GM23338 (cell line): Measurements from ENCODE around the gene HES4. TPM values are rescaled to one million over a fixed set of nuclear protein-coding genes. Genes with fewer than 3 reads are reported as not detected.
A peak's percentile ranks its signal among the peaks of the same experiment; 100 is the strongest.
"Not testable (repeated sequence)": the region's sequence is repeated elsewhere in the genome, so short reads cannot be mapped to it uniquely, and the experiment has no call there.

Source experiments
- ATAC-seq: fragments of 200-7000 bp; cut with Tn5 transposase; 3 replicates; pipeline ENCODE4 v1.9.1; 2020
- DNase-seq: peaks from one replicate; pipeline ENCODE4 v3.0.0-alpha.2; 2015; ENCODE audit warnings: low spot score
- H2AFZ ChIP-seq: fragments of 200-600 bp; sonication (generic); 2 replicates; pipeline ENCODE4 v1.8.0; 2016; ENCODE audit warnings: antibody characterized with exemption, mild to moderate bottlenecking, moderate library complexity
- H3F3A ChIP-seq: fragments of 200-600 bp; sonication (generic); replicated peaks from 2 replicates; pipeline ENCODE4 v1.8.0; 2017; ENCODE audit warnings: antibody characterized with exemption, mixed run types, low read depth
- H3K27ac ChIP-seq: fragments of 200-600 bp; sonication (generic); 2 replicates; pipeline ENCODE4 v1.6.1; 2016; ENCODE audit warnings: low read depth
- H3K27me3 ChIP-seq: fragments of 200-600 bp; sonication (generic); 2 replicates; pipeline ENCODE4 v1.8.0; 2016; ENCODE audit warnings: mild to moderate bottlenecking, mixed run types, moderate library complexity; ENCODE audit not compliant: insufficient read depth
- H3K36me3 ChIP-seq: fragments of 200-600 bp; sonication (generic); 2 replicates; pipeline ENCODE4 v1.8.0; 2016; ENCODE audit warnings: mild to moderate bottlenecking; ENCODE audit not compliant: insufficient read depth
- H3K4me1 ChIP-seq: fragments of 200-600 bp; sonication (generic); 2 replicates; pipeline ENCODE4 v1.8.0; 2016; ENCODE audit warnings: mild to moderate bottlenecking, moderate library complexity; ENCODE audit not compliant: insufficient read depth
- H3K4me2 ChIP-seq: fragments of 200-600 bp; sonication (generic); 2 replicates; pipeline ENCODE4 v1.7.1; 2017; ENCODE audit warnings: mixed run types
- H3K4me3 ChIP-seq: fragments of 200-600 bp; sonication (generic); 2 replicates; pipeline ENCODE4 v1.6.1; 2016; ENCODE audit warnings: mixed run types
- H3K79me2 ChIP-seq: fragments of 200-600 bp; sonication (generic); replicated peaks from 2 replicates; pipeline ENCODE4 v1.8.0; 2017; ENCODE audit warnings: mild to moderate bottlenecking; ENCODE audit not compliant: insufficient read depth
- H3K9me2 ChIP-seq: fragments of 200-600 bp; sonication (generic); 2 replicates; pipeline ENCODE4 v1.8.0; 2017; ENCODE audit not compliant: insufficient read depth
- H4K20me1 ChIP-seq: fragments of 200-600 bp; sonication (generic); replicated peaks from 2 replicates; pipeline ENCODE4 v1.8.0; 2017; ENCODE audit warnings: mild to moderate bottlenecking; ENCODE audit not compliant: insufficient read depth
- H3K27ac Mint-ChIP-seq: 2 replicates; pipeline ENCODE4 v1.8.0; 2020; ENCODE audit warnings: inconsistent platforms, mild to moderate bottlenecking, moderate library complexity, mixed read lengths
- H3K27me3 Mint-ChIP-seq: 3 replicates; pipeline ENCODE4 v1.8.0; 2022; ENCODE audit warnings: low read depth, mild to moderate bottlenecking, moderate library complexity, mixed read lengths, inconsistent platforms; ENCODE audit not compliant: insufficient read depth, poor library complexity
- H3K36me3 Mint-ChIP-seq: 3 replicates; pipeline ENCODE4 v1.8.0; 2021; ENCODE audit warnings: low read depth, mild to moderate bottlenecking, inconsistent platforms, moderate library complexity, mixed read lengths
- H3K4me1 Mint-ChIP-seq: 3 replicates; pipeline ENCODE4 v1.8.0; 2020; ENCODE audit warnings: mild to moderate bottlenecking, inconsistent platforms, mixed read lengths
- H3K4me3 Mint-ChIP-seq: 3 replicates; pipeline ENCODE4 v1.8.0; 2021; ENCODE audit warnings: moderate library complexity, mild to moderate bottlenecking, inconsistent platforms, mixed read lengths
- H3K9me3 Mint-ChIP-seq: 3 replicates; pipeline ENCODE4 v1.8.0; 2020; ENCODE audit warnings: moderate library complexity, mild to moderate bottlenecking, inconsistent platforms, mixed read lengths
- CREB1 ChIP-seq: fragments of 250-450 bp; sonication (Bioruptor Pico); IDR thresholded peaks from 2 replicates; pipeline ENCODE4 v1.5.0; 2020; ENCODE audit warnings: low read depth, mild to moderate bottlenecking, moderate library complexity
- CTCF ChIP-seq, 2 experiments: fragments of 200-600 bp in 1 of 2; sonication (generic) in 1 of 2; conservative IDR thresholded peaks; 2 replicates each; pipeline versions ENCODE4 v1.5.1 to v1.6.1; 2016 to 2017; ENCODE audit warnings: antibody characterized with exemption in 2 of 2, low read depth in 2 of 2, mild to moderate bottlenecking in 2 of 2, moderate library complexity in 1 of 2
- ETS1 ChIP-seq: IDR thresholded peaks from 2 replicates; pipeline ENCODE4 v1.6.1; 2016; ENCODE audit warnings: antibody characterized with exemption
- EZH2 ChIP-seq: fragments of 200-600 bp; sonication (generic); IDR thresholded peaks from one replicate; pipeline ENCODE4 v1.8.0; 2017; ENCODE audit warnings: antibody characterized with exemption, mild to moderate bottlenecking, low read depth; ENCODE audit not compliant: unreplicated experiment
- EZH2phosphoT487 ChIP-seq: fragments of 200-600 bp; sonication (generic); IDR thresholded peaks from one replicate; pipeline ENCODE4 v1.8.1; 2018; ENCODE audit warnings: antibody characterized with exemption; ENCODE audit not compliant: unreplicated experiment
- JUNB ChIP-seq: IDR thresholded peaks from one replicate; pipeline ENCODE4 v1.6.1; 2016; ENCODE audit warnings: antibody characterized with exemption; ENCODE audit not compliant: unreplicated experiment
- NANOG ChIP-seq: IDR thresholded peaks from 2 replicates; pipeline ENCODE4 v1.6.1; 2016; ENCODE audit warnings: antibody characterized with exemption, borderline replicate concordance
- POLR2AphosphoS5 ChIP-seq: IDR thresholded peaks from 2 replicates; pipeline ENCODE4 v1.6.1; 2016; ENCODE audit warnings: antibody characterized with exemption, low read depth
- STAT1 ChIP-seq: IDR thresholded peaks from one replicate; pipeline ENCODE4 v1.6.1; 2016; ENCODE audit warnings: antibody characterized with exemption; ENCODE audit not compliant: unreplicated experiment
- ZNF114 ChIP-seq: fragments of 250-450 bp; sonication (Bioruptor Pico); IDR thresholded peaks from 2 replicates; pipeline ENCODE4 v1.5.0; 2020; ENCODE audit warnings: mild to moderate bottlenecking, moderate library complexity
- ZNF331 ChIP-seq: fragments of 250-450 bp; sonication (Bioruptor Pico); IDR thresholded peaks from 2 replicates; pipeline ENCODE4 v1.5.0; 2020; ENCODE audit warnings: low read depth, mild to moderate bottlenecking, moderate library complexity
- ZNF462 ChIP-seq: fragments of 250-450 bp; sonication (Bioruptor Pico); IDR thresholded peaks from 2 replicates; pipeline ENCODE4 v1.5.0; 2020; ENCODE audit warnings: mild to moderate bottlenecking, moderate library complexity
- polyA plus RNA-seq: library from polyadenylated mRNA; unstranded; fragments of >200 nt; fragmentation: Nextera tagmentation; extraction: Ambion mirVana; gene quantifications from 2 replicates; pipeline ENCODE4 v1.2.1, GENCODE V29; 2016
- total RNA-seq: library from RNA; depleted of rRNA; stranded (reverse); fragments of >200 nt; shearing (Covaris generic); gene quantifications from 2 replicates; pipeline ENCODE4 v1.2.3, GENCODE V29; 2014

HES4 gene
- total and polyA plus RNA-seq, 2 experiments from 2014 or later, result 2.3 to 6.7 TPM

GRCh38 chr1:1012736-1013104, 12.8 kb upstream of the HES4 start:
- not testable (repeated sequence) for H3K79me2 ChIP-seq, H4K20me1 ChIP-seq, DNase-seq, H3K36me3 Mint-ChIP-seq, H3K36me3 ChIP-seq, H3F3A ChIP-seq, H3K9me3 Mint-ChIP-seq, H3K9me2 ChIP-seq, ATAC-seq
- Mint-ChIP-seq H3K4me1 (peaks cover 23% of the 10 kb centered on the region; the same call in 2 of the 3 replicates), H3K27me3 (peaks cover 36% of the 10 kb centered on the region), H3K27ac (peak overlapping the region; percentile 92), H3K4me3 (peak overlapping the region; percentile 82)
- Histone ChIP-seq H3K27ac (peak overlapping the region; percentile 63), H3K4me3 (peak overlapping the region; percentile 76), H3K4me1 (peaks cover 20% of the 10 kb centered on the region), H3K27me3 (peaks cover 31% of the 10 kb centered on the region; the same call in 1 of the 2 replicates), H2AFZ (peak overlapping the region; percentile 43), H3K4me2 (peak overlapping the region; percentile 60)

GRCh38 chr1:1011396-1011949, 11.6 kb upstream of the HES4 start:
- no peaks in the 10 kb centered on the region for H3K9me2 ChIP-seq
- Mint-ChIP-seq H3K27me3 (peaks cover 33% of the 10 kb centered on the region), H3K4me1 (peaks cover 22% of the 10 kb centered on the region; the same call in 2 of the 3 replicates), H3K36me3 (no peaks in the 10 kb centered on the region), H3K9me3 (peaks cover 3% of the 10 kb centered on the region; the same call in 1 of the 3 replicates), H3K4me3 (no peak overlapping the region), H3K27ac (no peak overlapping the region)
- no peak overlapping the region for H3K27ac ChIP-seq
- H4K20me1 ChIP-seq, result no peaks in the 10 kb centered on the region; the same call in 1 of the 2 replicates
- H3K4me1 ChIP-seq, result peaks cover 20% of the 10 kb centered on the region
- no peaks in the 10 kb centered on the region for H3K79me2 ChIP-seq
- H3K36me3 ChIP-seq, result no peaks in the 10 kb centered on the region
- H3K4me3 ChIP-seq, result no peak overlapping the region
- DNase-seq (no peak), ATAC-seq (no peak)
- H3K4me2 ChIP-seq, result no peak overlapping the region
- H2AFZ ChIP-seq, result no peak overlapping the region
- H3K27me3 ChIP-seq, result peaks cover 29% of the 10 kb centered on the region; the same call in 1 of the 2 replicates
- H3F3A ChIP-seq, result peaks cover 6% of the 10 kb centered on the region
- TF ChIP-seq EZH2phosphoT487 (no peak), NANOG (no peak), POLR2AphosphoS5 (no peak), EZH2 (no peak), CREB1 (CRISPR knock-in tag) (no peak), STAT1 (no peak), ETS1 (no peak), ZNF114 (CRISPR knock-in tag) (no peak), CTCF (conservative IDR thresholded peaks at IDR 0.05; ENCODE audit: low read depth in 2 of 2) (no peak), ZNF462 (CRISPR knock-in tag) (no peak), JUNB (no peak), ZNF331 (CRISPR knock-in tag) (no peak)
